ENCODE results near the gene NUMB.

DNA sequence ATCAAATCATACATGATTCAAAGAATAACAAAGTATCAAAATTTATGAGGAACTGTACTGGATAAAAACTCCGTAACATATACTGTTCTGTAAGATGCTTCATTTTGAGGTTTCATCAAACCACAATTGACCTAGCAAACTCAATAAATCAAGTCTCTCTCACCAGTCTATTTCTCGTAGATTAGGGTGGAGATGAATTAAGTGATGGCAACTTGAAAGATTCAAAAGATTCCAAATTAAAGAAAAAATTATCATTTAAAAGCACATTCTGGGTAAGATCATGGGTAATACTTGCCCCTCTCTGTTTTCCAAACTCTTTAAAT, 146.7 kb downstream of the NUMB start:
- TF ChIP-seq EZH2 (IDR thresholded peaks at IDR 0.05; ENCODE audit: borderline replicate concordance, low read depth, low read length, severe bottlenecking): no peak
- TF ChIP-seq, protein P1, sequence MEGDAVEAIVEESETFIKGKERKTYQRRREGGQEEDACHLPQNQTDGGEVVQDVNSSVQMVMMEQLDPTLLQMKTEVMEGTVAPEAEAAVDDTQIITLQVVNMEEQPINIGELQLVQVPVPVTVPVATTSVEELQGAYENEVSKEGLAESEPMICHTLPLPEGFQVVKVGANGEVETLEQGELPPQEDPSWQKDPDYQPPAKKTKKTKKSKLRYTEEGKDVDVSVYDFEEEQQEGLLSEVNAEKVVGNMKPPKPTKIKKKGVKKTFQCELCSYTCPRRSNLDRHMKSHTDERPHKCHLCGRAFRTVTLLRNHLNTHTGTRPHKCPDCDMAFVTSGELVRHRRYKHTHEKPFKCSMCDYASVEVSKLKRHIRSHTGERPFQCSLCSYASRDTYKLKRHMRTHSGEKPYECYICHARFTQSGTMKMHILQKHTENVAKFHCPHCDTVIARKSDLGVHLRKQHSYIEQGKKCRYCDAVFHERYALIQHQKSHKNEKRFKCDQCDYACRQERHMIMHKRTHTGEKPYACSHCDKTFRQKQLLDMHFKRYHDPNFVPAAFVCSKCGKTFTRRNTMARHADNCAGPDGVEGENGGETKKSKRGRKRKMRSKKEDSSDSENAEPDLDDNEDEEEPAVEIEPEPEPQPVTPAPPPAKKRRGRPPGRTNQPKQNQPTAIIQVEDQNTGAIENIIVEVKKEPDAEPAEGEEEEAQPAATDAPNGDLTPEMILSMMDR (IDR thresholded peaks at IDR 0.05; ENCODE audit: borderline replicate concordance, extremely low read depth, low read length, poor library complexity, severe bottlenecking): no peak
